Stimulated activated CD8-positive, alpha-beta memory T cell treated with anti-CD3 and anti-CD28 coated beads, Interleukin-15, amount 100 ng/mL, for 48 hours (primary cell): ENCODE measurements around the gene GPRIN3.
"Not testable (repeated sequence)": the region's sequence is repeated elsewhere in the genome, so short reads cannot be mapped to it uniquely, and the experiment has no call there.

ENCODE experiments used
- DNase-seq, 2 donors: peaks; one replicate each; pipeline ENCODE4 v3.0.0-alpha.2; 2020; ENCODE audit warnings: low read depth in 2 of 2

Gene GPRIN3

GRCh38 chr4:89257376-89257775, 50.2 kb downstream of the GPRIN3 start:
- DNase-seq = no peak

GRCh38 chr4:89256203-89256800, 51.3 kb downstream of the GPRIN3 start:
- no peak for DNase-seq

- peak in 1 of 2 donors; percentile 4 for DNase-seq
Observed at GRCh38 chr4:89254847-89255246, 52.8 kb downstream of the GPRIN3 start.

- not testable (repeated sequence) for DNase-seq
Observed at GRCh38 chr4:89254347-89254746, 53.3 kb downstream of the GPRIN3 start.

GRCh38 chr4:89253935-89254334, 53.7 kb downstream of the GPRIN3 start:
- DNase-seq = no peak

GRCh38 chr4:89253311-89253710, 54.3 kb downstream of the GPRIN3 start:
- no peak for DNase-seq

- DNase-seq = no peak
Observed at GRCh38 chr4:89251396-89251795, 56.2 kb downstream of the GPRIN3 start.

- DNase-seq = no peak
Observed at GRCh38 chr4:89249716-89250361, 57.8 kb downstream of the GPRIN3 start.

GRCh38 chr4:89249313-89249712, 58.3 kb downstream of the GPRIN3 start:
- DNase-seq = no peak

GRCh38 chr4:89248879-89249281, 58.7 kb downstream of the GPRIN3 start:
- DNase-seq = no peak

GRCh38 chr4:89247951-89248350, 59.6 kb downstream of the GPRIN3 start:
- DNase-seq = no peak

GRCh38 chr4:89245459-89245858, 62.1 kb downstream of the GPRIN3 start:
- no peak for DNase-seq

GRCh38 chr4:89243733-89244252, 63.8 kb downstream of the GPRIN3 start:
- no peak for DNase-seq

- DNase-seq = no peak
Observed at GRCh38 chr4:89242864-89243732, 64.5 kb downstream of the GPRIN3 start.

GRCh38 chr4:89242216-89242615, 65.4 kb downstream of the GPRIN3 start:
- DNase-seq = no peak

- no peak for DNase-seq
Observed at GRCh38 chr4:89230271-89230670, 77.3 kb downstream of the GPRIN3 start.

GRCh38 chr4:89226665-89227574, 80.7 kb downstream of the GPRIN3 start:
- DNase-seq = peak; percentile 43 to 49

GRCh38 chr4:89222170-89222569, 85.4 kb downstream of the GPRIN3 start:
- DNase-seq = no peak

- DNase-seq = no peak
Observed at GRCh38 chr4:89221167-89221867, 86.3 kb downstream of the GPRIN3 start.

- no peak for DNase-seq
Observed at GRCh38 chr4:89218587-89218986, 89.0 kb downstream of the GPRIN3 start.

GRCh38 chr4:89217604-89218003, 90.0 kb downstream of the GPRIN3 start:
- DNase-seq = no peak
